AG09309 (cell line): Measurements from ENCODE around the gene ERGIC1.

Experiments used
- DNase-seq: peaks from one replicate; pipeline ENCODE4 v3.0.0-alpha.2; 2010; ENCODE audit warnings: low read depth
- H3K4me3 ChIP-seq: 2 replicates; pipeline ENCODE4 v1.5.1; 2011; ENCODE audit warnings: mild to moderate bottlenecking, low read depth, low read length, moderate library complexity; ENCODE audit not compliant: control insufficient read depth
- CTCF ChIP-seq: IDR thresholded peaks from 2 replicates; pipeline ENCODE4 v1.5.1; 2011; ENCODE audit warnings: mild to moderate bottlenecking, low read depth, low read length, inconsistent platforms; ENCODE audit not compliant: insufficient read depth, control insufficient read depth; ENCODE audit errors: missing control alignments

ERGIC1 gene

GRCh38 chr5:172795318-172795977, 38.6 kb upstream of the ERGIC1 start:
- DNase-seq = peak; percentile 87
- no peak overlapping the region for H3K4me3 ChIP-seq
- peak; percentile 10 for TF ChIP-seq CTCF

DNA sequence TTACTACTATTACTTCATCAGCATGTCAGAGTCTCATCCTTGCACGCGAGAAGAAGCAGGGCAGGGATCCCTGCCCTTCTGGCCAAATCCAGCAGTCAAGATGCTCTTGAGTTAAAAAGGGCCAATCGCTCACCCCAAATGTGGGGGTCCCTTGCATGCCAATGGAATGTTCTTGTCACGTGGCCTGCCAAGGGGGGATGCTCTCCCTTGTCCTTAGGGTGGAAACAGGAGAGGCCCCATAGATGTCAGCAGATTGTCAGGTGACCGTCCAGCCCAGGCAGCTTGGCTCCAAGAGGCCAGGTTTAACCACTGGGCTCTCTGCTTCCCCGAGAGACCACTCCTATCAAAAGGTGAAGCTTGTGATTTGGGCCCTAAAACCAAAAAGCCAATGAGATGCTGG, 37.7 kb upstream of the ERGIC1 start:
- H3K4me3 ChIP-seq = no peak overlapping the region
- no peak for DNase-seq
- TF ChIP-seq CTCF = no peak

DNA sequence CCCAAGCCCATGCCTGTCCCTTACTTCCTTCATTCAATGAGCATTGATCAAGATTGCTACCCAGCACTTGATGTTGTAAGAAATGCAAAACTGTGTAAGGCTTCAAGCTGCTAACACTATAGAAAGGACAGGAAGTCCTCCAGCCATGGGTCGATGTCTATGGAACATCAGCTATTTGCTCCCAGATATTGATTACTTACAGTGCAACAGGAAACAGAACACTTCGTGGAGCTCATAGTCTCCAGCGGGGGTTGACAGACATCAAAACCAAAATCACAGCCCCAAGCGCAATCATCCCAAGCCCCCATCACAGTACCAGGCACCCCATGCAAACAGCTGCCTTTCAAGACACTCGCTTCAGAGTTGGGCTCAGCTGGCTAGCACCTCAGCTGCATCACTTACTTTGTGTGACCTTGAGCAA, 36.3 kb upstream of the ERGIC1 start:
- no peak overlapping the region for H3K4me3 ChIP-seq
- no peak for DNase-seq
- TF ChIP-seq CTCF = no peak

DNA sequence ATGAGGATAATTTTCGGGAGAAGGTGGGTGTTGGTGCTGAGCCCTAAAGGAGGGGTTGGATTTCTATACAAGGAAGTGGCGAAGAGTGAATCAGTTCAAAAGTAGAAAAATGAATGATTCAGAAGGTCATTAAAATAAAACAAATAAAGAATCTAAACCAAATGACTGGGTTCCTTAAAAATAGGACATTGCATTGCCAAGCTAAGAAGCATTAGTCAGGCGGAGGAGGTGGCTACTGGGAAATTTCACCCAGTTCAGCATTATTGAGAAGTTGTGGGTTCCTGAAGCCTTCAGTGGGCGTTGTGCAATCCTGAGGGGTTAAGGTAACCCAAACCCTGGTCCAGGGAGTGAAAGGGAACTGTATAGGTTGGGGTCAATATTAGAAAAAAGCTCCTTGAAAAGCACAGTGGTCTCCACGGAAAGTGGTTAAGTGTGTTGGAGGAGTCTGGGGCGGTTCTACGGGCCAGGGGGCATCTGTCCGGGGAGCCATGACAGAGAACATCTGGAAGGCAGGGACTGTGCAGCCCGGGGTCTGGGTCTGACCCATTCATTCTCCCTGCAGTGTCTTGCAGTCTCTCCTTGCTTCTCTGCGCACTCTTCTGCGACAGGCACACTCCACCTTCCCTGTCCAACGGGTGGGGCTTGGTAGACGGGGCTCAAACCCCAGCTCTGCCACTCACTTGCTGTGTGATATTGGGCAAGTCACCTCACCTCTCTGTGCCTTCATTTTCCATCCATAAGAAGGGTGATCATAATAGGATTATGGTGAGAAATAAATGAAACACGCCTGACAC, 35.4 kb upstream of the ERGIC1 start:
- H3K4me3 ChIP-seq = no peak overlapping the region
- peak; percentile 91 for DNase-seq
- no peak for TF ChIP-seq CTCF

- H3K4me3 ChIP-seq = no peak overlapping the region
- no peak for DNase-seq
- TF ChIP-seq CTCF = no peak
Observed at GRCh38 chr5:172799416-172799815, 34.6 kb upstream of the ERGIC1 start.

DNA sequence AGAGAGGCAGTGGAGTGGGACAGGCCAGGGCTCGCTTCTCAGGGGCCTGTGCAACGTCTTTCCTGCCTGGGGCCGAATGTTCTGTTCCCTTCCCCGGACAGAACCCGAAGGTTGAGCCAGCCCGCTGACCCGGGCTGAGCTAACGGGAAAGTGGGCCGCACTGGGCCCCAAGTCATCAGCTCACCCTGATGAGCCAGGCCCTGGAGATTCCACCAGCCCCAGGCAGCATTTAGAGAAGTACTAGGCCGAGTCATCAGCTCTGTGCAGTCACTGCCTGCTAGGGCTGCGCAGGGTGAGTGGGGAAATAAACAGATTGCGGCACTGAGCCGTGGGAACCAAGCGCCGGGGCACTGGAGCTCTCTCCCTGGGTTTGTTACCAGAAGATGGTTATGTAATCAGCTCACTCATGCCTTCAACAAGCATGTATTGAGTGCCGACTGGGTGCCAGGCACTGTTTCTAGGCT, 33.9 kb upstream of the ERGIC1 start:
- DNase-seq = peak; percentile 98
- no peak for TF ChIP-seq CTCF

More for the DNA sequence above, 33.9 kb upstream of the ERGIC1 start:
- H3K4me3 ChIP-seq = no peak overlapping the region
